GM12878 (cell line): ENCODE data around the gene MIA3. TPM values are rescaled to one million over a fixed set of nuclear protein-coding genes. Genes with fewer than 3 reads are reported as not detected.

Source experiments
- ATAC-seq: fragments of 200-7000 bp; cut with Tn5 transposase; 3 replicates; pipeline ENCODE4 v1.9.1; 2020; ENCODE audit warnings: mild to moderate bottlenecking, moderate library complexity
- BruUV-seq: library from RNA; stranded (reverse); fragments of 400-500 nt; replicated peaks from 2 replicates; lab custom pipeline; 2021; lab: Mats Ljungman, UMichigan
- CTCF ChIA-PET: fragments of 300-600 bp; sonication (Branson Sonifier 250); formaldehyde crosslinking; extraction: SDS; loops from one replicate; lab custom pipeline; 2021; ENCODE audit warnings: inconsistent platforms; lab: Yijun Ruan, JAX
- POLR2A ChIA-PET: fragments of 350-600 bp; formaldehyde crosslinking; extraction: SDS; loops from one replicate; lab custom pipeline; 2021; ENCODE audit warnings: inconsistent platforms; lab: Charles Lee
- RAD21 ChIA-PET: fragments of 300-600 bp; sonication (Branson Sonifier 250); formaldehyde crosslinking; loops from one replicate; lab custom pipeline; 2023; ENCODE audit warnings: antibody characterized with exemption; ENCODE audit not compliant: unreplicated experiment; lab: Charles Lee
- SMC1A ChIA-PET: fragments of 300-600 bp; sonication (Branson Sonifier 250); formaldehyde crosslinking; loops from one replicate; lab custom pipeline; 2023; ENCODE audit not compliant: unreplicated experiment, uncharacterized antibody; lab: Charles Lee
- DNase-seq: peaks from one replicate; pipeline ENCODE4 v3.0.0-alpha.2; 2011; ENCODE audit warnings: low read depth, low spot score
- FAIRE-seq: peaks from 3 replicates; lab custom pipeline; 2011; peaks lifted over from hg19 to GRCh38; lab: Jason Lieb, UNC
- H2AFZ ChIP-seq: 2 replicates; pipeline ENCODE4 v1.6.0; 2011; ENCODE audit warnings: low read depth, low read length, control low read depth; ENCODE audit not compliant: control insufficient read depth
- H3K27ac ChIP-seq: 2 replicates; pipeline ENCODE4 v1.5.1; 2011; ENCODE audit warnings: control low read depth; ENCODE audit not compliant: control insufficient read depth, insufficient read depth
- H3K27me3 ChIP-seq, 2 experiments: replicated peaks in 1 of 2; 2 replicates each; pipeline versions ENCODE4 v1.6.0 to v1.6.1; 2011; ENCODE audit warnings: low read length in 1 of 2; ENCODE audit not compliant: control insufficient read depth in 2 of 2, insufficient read depth in 2 of 2
- H3K36me3 ChIP-seq, 2 experiments: 2 replicates each; pipeline ENCODE4 v1.5.1; 2011; ENCODE audit warnings: low read length in 1 of 2; ENCODE audit not compliant: control insufficient read depth in 2 of 2, insufficient read depth in 2 of 2
- H3K4me1 ChIP-seq: 2 replicates; pipeline ENCODE4 v1.6.1; 2011; ENCODE audit warnings: mild to moderate bottlenecking, low read length, moderate library complexity, mixed read lengths; ENCODE audit not compliant: control insufficient read depth, insufficient read depth
- H3K4me2 ChIP-seq: 2 replicates; pipeline ENCODE4 v1.6.0; 2011; ENCODE audit warnings: control low read depth; ENCODE audit not compliant: control insufficient read depth, insufficient read depth
- H3K4me3 ChIP-seq: fragments of 200-600 bp; sonication (generic); 2 replicates; pipeline ENCODE4 v1.5.1; 2016
- H3K79me2 ChIP-seq: 2 replicates; pipeline ENCODE4 v1.6.0; 2011; ENCODE audit warnings: low read length; ENCODE audit not compliant: control insufficient read depth, insufficient read depth
- H3K9ac ChIP-seq: 2 replicates; pipeline ENCODE4 v1.8.0; 2011; ENCODE audit warnings: low read length, control low read depth, mixed read lengths; ENCODE audit not compliant: control insufficient read depth, insufficient read depth
- H3K9me3 ChIP-seq: replicated peaks from 3 replicates; pipeline ENCODE4 v1.5.1; 2011; ENCODE audit warnings: mild to moderate bottlenecking, low read length; ENCODE audit not compliant: control insufficient read depth, insufficient read depth
- H4K20me1 ChIP-seq: 2 replicates; pipeline ENCODE4 v1.6.0; 2011; ENCODE audit not compliant: control insufficient read depth, insufficient read depth
- BACH1 ChIP-seq: fragments of 450-650 bp; IDR thresholded peaks from 2 replicates; pipeline ENCODE4 v1.6.1; 2017; ENCODE audit warnings: mild to moderate bottlenecking, borderline replicate concordance
- ZBTB40 ChIP-seq: fragments of 450-650 bp; IDR thresholded peaks from 2 replicates; pipeline ENCODE4 v1.6.1; 2016; ENCODE audit warnings: mild to moderate bottlenecking, moderate library complexity, borderline replicate concordance
- WGBS: methylation state at CpG from one replicate; pipeline ENCODE4 v1.1.6; 2016; ENCODE audit warnings: low lambda C conversion rate; ENCODE audit not compliant: insufficient replicate concordance, insufficient coverage; ENCODE audit errors: missing lambda C conversion rate; 5-methylcytosine and 5-hydroxymethylcytosine counted together
- in situ Hi-C: fragments of 300-500 bp; cut with MboI; formaldehyde crosslinking; loops from 9 replicates; pipeline ENCODE4 v1.14.3; 2018; ENCODE audit warnings: mixed read lengths
- intact Hi-C: fragments of 100-400 bp; cut with micrococcal nuclease; formaldehyde crosslinking; loops from one replicate; pipeline ENCODE4 v1.14.2; 2022; ENCODE audit not compliant: unreplicated experiment
- polyA plus RNA-seq, 11 experiments: library from polyadenylated mRNA; depleted of rRNA in 4 of 11; unstranded in 6 of 11; stranded (reverse) in 5 of 11; fragments of >200 nt; fragmentation: Nextera tagmentation in 4 of 11; fragmentation: Illumina TruSeq in 1 of 11; extraction: Ambion mirVana in 4 of 11; extraction: Trizol in 1 of 11; gene quantifications; 1 replicate in 1 of 11; 2 replicates in 10 of 11; pipeline versions ENCODE4 v1.2.1 to v1.2.3, GENCODE V29; 2011 to 2016; ENCODE audit warnings: inconsistent platforms in 2 of 11, missing spikeins in 2 of 11, low read depth in 1 of 11
- total RNA-seq, 4 experiments: library from RNA; depleted of rRNA in 3 of 4; stranded (reverse); fragments of >200 nt in 3 of 4; fragmentation: Illumina TruSeq in 1 of 4; extraction: Trizol in 1 of 4; gene quantifications; 2 replicates each; pipeline versions ENCODE4 v1.2.1 to v1.2.3, GENCODE V29; 2013 to 2021

The MIA3 gene
- total and polyA plus RNA-seq, 10 of the 15 experiments (the other 5 are each of a cell fraction or from before 2014, with no cell fraction given) = 12.9 to 50.8 (median 30.3) TPM

GRCh38 chr1:222716393-222716792, 98.5 kb downstream of the MIA3 start:
- Histone ChIP-seq H3K27ac (no peak overlapping the region), H3K79me2 (peaks cover 15% of the 10 kb centered on the region), H3K4me3 (no peak overlapping the region), H3K4me2 (no peak overlapping the region), H3K9ac (no peak overlapping the region), H3K27me3 (no peaks in the 10 kb centered on the region), H3K36me3 (peaks cover 0 to 4% of the 10 kb centered on the region in 2 experiments; a peak in 2 of 4 replicates), H3K9me3 (no peaks in the 10 kb centered on the region), H2AFZ (no peak overlapping the region), H3K4me1 (no peaks in the 10 kb centered on the region), H4K20me1 (no peaks in the 10 kb centered on the region)
- intact Hi-C loops (loop anchor here (10.0 kb wide), 1 partner anchor 132 kb away; the partner anchor contains the start of gene TAF1A), in situ Hi-C loops (loop anchor here (10.0 kb wide), 1 partner anchor 252 kb away; no protein-coding TSS in a partner anchor)
- TF ChIP-seq ZBTB40 = peak; percentile 84
- TF ChIP-seq BACH1 = no peak
- CTCF ChIA-PET = interaction anchor here (1.9 kb wide), 1 partner anchor 62 kb away, joined by 5 read pairs; no protein-coding TSS in a partner anchor
- POLR2A ChIA-PET = no interaction called here
- 98% methylated on average over 2 of the region's 2 CpGs for WGBS
- no TSS peak for BruUV-seq
- FAIRE-seq (no peak), DNase-seq (no peak), ATAC-seq (no peak)
- RAD21 ChIA-PET = no interaction called here
- SMC1A ChIA-PET = interaction anchor here (1.1 kb wide), 1 partner anchor 81 kb away, joined by 4 read pairs; no protein-coding TSS in a partner anchor

Other genes starting within 250 kb of the MIA3 start
- 0.11 TPM in 1 of 2 replicates, not detected in the other for gene HHIPL2, start 70.0 kb upstream of the MIA3 start, total RNA-seq (2014; rRNA removed)
- gene HHIPL2, start 70.0 kb upstream of the MIA3 start, total RNA-seq (2014; rRNA removed; fragmentation: Illumina TruSeq; extraction: Trizol) = not detected in 2 replicates
- 0.13 TPM in 1 of 2 replicates, not detected in the other for gene HHIPL2, start 70.0 kb upstream of the MIA3 start, total RNA-seq (2021)
- gene HHIPL2, start 70.0 kb upstream of the MIA3 start, polyA plus RNA-seq (2011; rRNA removed) = 0.16 and 0.29 TPM in 2 replicates
- gene HHIPL2, start 70.0 kb upstream of the MIA3 start, polyA plus RNA-seq (2014; fragmentation: Illumina TruSeq; extraction: Trizol) = 0.06 and 0.55 TPM in 2 replicates
- under 1 TPM; 0.06 to 0.09 TPM for gene HHIPL2, start 70.0 kb upstream of the MIA3 start, polyA plus RNA-seq (2014; fragmentation: Nextera tagmentation; extraction: Ambion mirVana)
- 0.06 and 0.51 TPM in 2 replicates for gene HHIPL2, start 70.0 kb upstream of the MIA3 start, polyA plus RNA-seq (2014; rRNA removed)
- not detected for gene HHIPL2, start 70.0 kb upstream of the MIA3 start, polyA plus RNA-seq (2016; fragmentation: Nextera tagmentation; extraction: Ambion mirVana)
- gene TAF1A, start 28.2 kb upstream of the MIA3 start, total RNA-seq (2014; rRNA removed) = 7.7 and 9.2 TPM in 2 replicates
- 12.3 and 12.9 TPM in 2 replicates for gene TAF1A, start 28.2 kb upstream of the MIA3 start, total RNA-seq (2014; rRNA removed; fragmentation: Illumina TruSeq; extraction: Trizol)
- gene TAF1A, start 28.2 kb upstream of the MIA3 start, total RNA-seq (2021) = 7.5 and 10.1 TPM in 2 replicates
- 13.6 and 18.2 TPM in 2 replicates for gene TAF1A, start 28.2 kb upstream of the MIA3 start, polyA plus RNA-seq (2011; rRNA removed)
- gene TAF1A, start 28.2 kb upstream of the MIA3 start, polyA plus RNA-seq (2014; fragmentation: Illumina TruSeq; extraction: Trizol) = 9.8 and 11.1 TPM in 2 replicates
- 10 to 100 TPM; 12.2 to 17.9 TPM for gene TAF1A, start 28.2 kb upstream of the MIA3 start, polyA plus RNA-seq (2014; fragmentation: Nextera tagmentation; extraction: Ambion mirVana)
- gene TAF1A, start 28.2 kb upstream of the MIA3 start, polyA plus RNA-seq (2014; rRNA removed) = 6.8 and 9.9 TPM in 2 replicates
- gene TAF1A, start 28.2 kb upstream of the MIA3 start, polyA plus RNA-seq (2016; fragmentation: Nextera tagmentation; extraction: Ambion mirVana) = 10 to 100 TPM; 11.8 to 13.4 TPM
- 16.3 and 17.0 TPM in 2 replicates for gene AIDA, start 94.4 kb downstream of the MIA3 start, total RNA-seq (2014; rRNA removed)
- gene AIDA, start 94.4 kb downstream of the MIA3 start, total RNA-seq (2014; rRNA removed; fragmentation: Illumina TruSeq; extraction: Trizol) = 12.9 and 13.9 TPM in 2 replicates
- 27.0 and 28.3 TPM in 2 replicates for gene AIDA, start 94.4 kb downstream of the MIA3 start, total RNA-seq (2021)
- gene AIDA, start 94.4 kb downstream of the MIA3 start, polyA plus RNA-seq (2011; rRNA removed) = 43.1 and 54.0 TPM in 2 replicates
- gene AIDA, start 94.4 kb downstream of the MIA3 start, polyA plus RNA-seq (2014; fragmentation: Illumina TruSeq; extraction: Trizol) = 33.6 and 41.9 TPM in 2 replicates
- 10 to 100 TPM in 1 of 2 experiments, 1 to 10 TPM in 1; 8.9 to 12.8 TPM for gene AIDA, start 94.4 kb downstream of the MIA3 start, polyA plus RNA-seq (2014; fragmentation: Nextera tagmentation; extraction: Ambion mirVana)
- gene AIDA, start 94.4 kb downstream of the MIA3 start, polyA plus RNA-seq (2014; rRNA removed) = 20.7 and 22.2 TPM in 2 replicates
- 10 to 100 TPM; 17.0 to 21.5 TPM for gene AIDA, start 94.4 kb downstream of the MIA3 start, polyA plus RNA-seq (2016; fragmentation: Nextera tagmentation; extraction: Ambion mirVana)
- 15.2 and 17.8 TPM in 2 replicates for gene BROX, start 94.5 kb downstream of the MIA3 start, total RNA-seq (2014; rRNA removed)
- 17.5 and 18.4 TPM in 2 replicates for gene BROX, start 94.5 kb downstream of the MIA3 start, total RNA-seq (2014; rRNA removed; fragmentation: Illumina TruSeq; extraction: Trizol)
- 13.5 and 16.1 TPM in 2 replicates for gene BROX, start 94.5 kb downstream of the MIA3 start, total RNA-seq (2021)
- gene BROX, start 94.5 kb downstream of the MIA3 start, polyA plus RNA-seq (2011; rRNA removed) = 5.8 and 9.5 TPM in 2 replicates
- gene BROX, start 94.5 kb downstream of the MIA3 start, polyA plus RNA-seq (2014; fragmentation: Illumina TruSeq; extraction: Trizol) = 8.7 and 11.8 TPM in 2 replicates
- 10 to 100 TPM; 19.4 to 42.0 TPM for gene BROX, start 94.5 kb downstream of the MIA3 start, polyA plus RNA-seq (2014; fragmentation: Nextera tagmentation; extraction: Ambion mirVana)
- 5.5 and 6.2 TPM in 2 replicates for gene BROX, start 94.5 kb downstream of the MIA3 start, polyA plus RNA-seq (2014; rRNA removed)
- gene BROX, start 94.5 kb downstream of the MIA3 start, polyA plus RNA-seq (2016; fragmentation: Nextera tagmentation; extraction: Ambion mirVana) = 10 to 100 TPM; 20.4 to 24.1 TPM
- not detected in 2 replicates for gene FAM177B, start 119.1 kb downstream of the MIA3 start, total RNA-seq (2014; rRNA removed)
- not detected in 2 replicates for gene FAM177B, start 119.1 kb downstream of the MIA3 start, total RNA-seq (2014; rRNA removed; fragmentation: Illumina TruSeq; extraction: Trizol)
- gene FAM177B, start 119.1 kb downstream of the MIA3 start, total RNA-seq (2021) = not detected in 2 replicates
- gene FAM177B, start 119.1 kb downstream of the MIA3 start, polyA plus RNA-seq (2011; rRNA removed) = not detected in 2 replicates
- not detected in 2 replicates for gene FAM177B, start 119.1 kb downstream of the MIA3 start, polyA plus RNA-seq (2014; fragmentation: Illumina TruSeq; extraction: Trizol)
- gene FAM177B, start 119.1 kb downstream of the MIA3 start, polyA plus RNA-seq (2014; fragmentation: Nextera tagmentation; extraction: Ambion mirVana) = under 1 TPM in 1 of 2 experiments, not detected in 1; 0.06 TPM
- not detected in 2 replicates for gene FAM177B, start 119.1 kb downstream of the MIA3 start, polyA plus RNA-seq (2014; rRNA removed)
- gene FAM177B, start 119.1 kb downstream of the MIA3 start, polyA plus RNA-seq (2016; fragmentation: Nextera tagmentation; extraction: Ambion mirVana) = not detected
- gene DISP1, start 196.9 kb downstream of the MIA3 start, total RNA-seq (2014; rRNA removed) = 0.34 and 0.82 TPM in 2 replicates
- gene DISP1, start 196.9 kb downstream of the MIA3 start, total RNA-seq (2014; rRNA removed; fragmentation: Illumina TruSeq; extraction: Trizol) = 0.55 and 0.72 TPM in 2 replicates
- gene DISP1, start 196.9 kb downstream of the MIA3 start, total RNA-seq (2021) = 0.72 and 0.96 TPM in 2 replicates
- 1.3 TPM in 2 replicates for gene DISP1, start 196.9 kb downstream of the MIA3 start, polyA plus RNA-seq (2011; rRNA removed)
- gene DISP1, start 196.9 kb downstream of the MIA3 start, polyA plus RNA-seq (2014; fragmentation: Illumina TruSeq; extraction: Trizol) = 0.65 and 0.76 TPM in 2 replicates
- gene DISP1, start 196.9 kb downstream of the MIA3 start, polyA plus RNA-seq (2014; fragmentation: Nextera tagmentation; extraction: Ambion mirVana) = under 1 TPM; 0.11 to 0.37 TPM
- gene DISP1, start 196.9 kb downstream of the MIA3 start, polyA plus RNA-seq (2014; rRNA removed) = 0.38 and 0.46 TPM in 2 replicates
- 1 to 10 TPM in 1 of 2 experiments, under 1 TPM in 1; 0.95 to 1.4 TPM for gene DISP1, start 196.9 kb downstream of the MIA3 start, polyA plus RNA-seq (2016; fragmentation: Nextera tagmentation; extraction: Ambion mirVana)